Brain pericyte (primary cell): ENCODE measurements around the gene SH3TC2.
A peak's percentile ranks its signal among the peaks of the same experiment; 100 is the strongest.

Experiments
- DNase-seq: peaks from one replicate; pipeline ENCODE4 v3.0.0-alpha.2; 2012; ENCODE audit warnings: low read depth, low spot score

SH3TC2 gene

GRCh38 chr5:148970876-148971275, 92.0 kb downstream of the SH3TC2 start:
- no peak for DNase-seq

GRCh38 chr5:148970228-148970627, 92.6 kb downstream of the SH3TC2 start:
- DNase-seq, result peak; percentile 38

GRCh38 chr5:148969291-148969690, 93.6 kb downstream of the SH3TC2 start:
- no peak for DNase-seq

GRCh38 chr5:148968311-148968710, 94.6 kb downstream of the SH3TC2 start:
- no peak for DNase-seq

GRCh38 chr5:148967783-148968182, 95.1 kb downstream of the SH3TC2 start:
- no peak for DNase-seq

GRCh38 chr5:148966938-148967337, 95.9 kb downstream of the SH3TC2 start:
- no peak for DNase-seq

GRCh38 chr5:148966348-148966747, 96.5 kb downstream of the SH3TC2 start:
- DNase-seq, result no peak

- DNase-seq, result peak; percentile 48
Measured at GRCh38 chr5:148965511-148966265, 97.2 kb downstream of the SH3TC2 start.

GRCh38 chr5:148963664-148964063, 99.2 kb downstream of the SH3TC2 start:
- no peak for DNase-seq

GRCh38 chr5:148962761-148963324, 100.0 kb downstream of the SH3TC2 start:
- no peak for DNase-seq

- no peak for DNase-seq
Measured at GRCh38 chr5:148962200-148962550, 100.7 kb downstream of the SH3TC2 start.

GRCh38 chr5:148961261-148962199, 101.3 kb downstream of the SH3TC2 start:
- DNase-seq, result no peak

GRCh38 chr5:148960070-148960769, 102.6 kb downstream of the SH3TC2 start:
- no peak for DNase-seq

- DNase-seq, result no peak
Measured at GRCh38 chr5:148957591-148958202, 105.2 kb downstream of the SH3TC2 start.

- DNase-seq, result no peak
Measured at GRCh38 chr5:148956477-148957385, 106.1 kb downstream of the SH3TC2 start.
